Natural killer cell (primary cell): ENCODE data around the gene EPS8L2. TPM values are rescaled to one million over a fixed set of nuclear protein-coding genes. Genes with fewer than 3 reads are reported as not detected.

Source experiments
- ATAC-seq, 3 donors: fragments of 150-1000 bp in 2 of 3; fragments of 200-7000 bp in 1 of 3; cut with Tn5 transposase; 1 replicate in 1 of 3; 2 replicates in 2 of 3; pipeline ENCODE4 v1.10.0; 2021; ENCODE audit warnings: mild to moderate bottlenecking in 2 of 3, moderate library complexity in 2 of 3
- DNase-seq, 2 donors: peaks; one replicate each; pipeline versions ENCODE4 v3.0.0 to v3.0.0-alpha.2; 2013 to 2021; ENCODE audit warnings: mixed read lengths in 1 of 2
- H3K27ac ChIP-seq: one replicate; pipeline ENCODE4 v1.5.1; 2013; ENCODE audit warnings: mild to moderate bottlenecking, low read length
- H3K27me3 ChIP-seq: one replicate; pipeline ENCODE4 v1.6.1; 2013; ENCODE audit warnings: low read length; ENCODE audit not compliant: control insufficient read depth, insufficient read depth
- H3K36me3 ChIP-seq: one replicate; pipeline ENCODE4 v1.6.1; 2013; ENCODE audit warnings: low read length; ENCODE audit not compliant: control insufficient read depth, insufficient read depth
- H3K4me1 ChIP-seq: one replicate; pipeline ENCODE4 v1.6.1; 2013; ENCODE audit warnings: low read length; ENCODE audit not compliant: control insufficient read depth, insufficient read depth
- H3K4me3 ChIP-seq: one replicate; pipeline ENCODE4 v1.5.1; 2013; ENCODE audit warnings: low read length
- H3K9me3 ChIP-seq: one replicate; pipeline ENCODE4 v1.6.1; 2013; ENCODE audit warnings: low read length; ENCODE audit not compliant: control insufficient read depth, insufficient read depth
- H3K27ac Mint-ChIP-seq, 2 donors: one replicate each; pipeline ENCODE4 v1.8.0; 2022; ENCODE audit warnings: mild to moderate bottlenecking in 2 of 2, mixed read lengths in 2 of 2, moderate library complexity in 1 of 2
- H3K27me3 Mint-ChIP-seq, 2 donors: one replicate each; pipeline ENCODE4 v1.8.0; 2022; ENCODE audit warnings: low read depth in 2 of 2, mixed read lengths in 2 of 2
- H3K36me3 Mint-ChIP-seq: one replicate; pipeline ENCODE4 v1.8.0; 2022; ENCODE audit warnings: mixed read lengths
- H3K4me1 Mint-ChIP-seq, 2 donors: one replicate each; pipeline ENCODE4 v1.8.0; 2022; ENCODE audit warnings: mixed read lengths in 2 of 2
- H3K4me3 Mint-ChIP-seq: one replicate; pipeline ENCODE4 v1.8.0; 2022; ENCODE audit warnings: mild to moderate bottlenecking, moderate library complexity, mixed read lengths
- H3K9me3 Mint-ChIP-seq, 2 donors: one replicate each; pipeline ENCODE4 v1.8.0; 2022; ENCODE audit warnings: mixed read lengths in 2 of 2
- CTCF ChIP-seq: fragments of 200-600 bp; IDR thresholded peaks from one replicate; pipeline ENCODE4 v1.8.0; 2022; ENCODE audit warnings: antibody characterized with exemption
- WGBS: methylation state at CpG from one replicate; pipeline ENCODE4 v1.1.7; 2013; ENCODE audit warnings: missing lambda C conversion rate; ENCODE audit not compliant: insufficient coverage; 5-methylcytosine and 5-hydroxymethylcytosine counted together
- intact Hi-C: fragments of 100-400 bp; cut with micrococcal nuclease; formaldehyde crosslinking; loops from one replicate; pipeline ENCODE4 v1.14.2; 2022
- total RNA-seq, 4 donors: library from RNA; stranded (reverse); fragments of 120-200 nt in 1 of 4; gene quantifications; one replicate each; pipeline versions ENCODE4 v1.2.3 to v1.2.4, GENCODE V29; 2013 to 2022

Gene EPS8L2
- total RNA-seq, 3 donors from 2014 or later (not counting 1 experiment from before 2014, with no cell fraction given) = 6.9 to 10.9 (median 9.3) TPM

- Histone ChIP-seq H3K27ac (no peak overlapping the region), H3K9me3 (no peaks in the 10 kb centered on the region), H3K4me3 (no peak overlapping the region), H3K27me3 (no peaks in the 10 kb centered on the region), H3K4me1 (peaks cover 9% of the 10 kb centered on the region), H3K36me3 (peaks cover 14% of the 10 kb centered on the region)
- Mint-ChIP-seq H3K4me1 (peaks cover 0 to 7% of the 10 kb centered on the region in 2 donors), H3K9me3 (no peaks in the 10 kb centered on the region), H3K27ac (no peak overlapping the region), H3K36me3 (no peaks in the 10 kb centered on the region), H3K27me3 (no peaks in the 10 kb centered on the region), H3K4me3 (no peak overlapping the region)
- no peak for ATAC-seq
- 94% methylated on average over 32 of the region's 32 CpGs for WGBS
- no peak for TF ChIP-seq CTCF
- intact Hi-C loops = no loop called here
- no peak for DNase-seq
Measured at GRCh38 chr11:770642-771616, 64.9 kb downstream of the EPS8L2 start.

GRCh38 chr11:771617-772204 is 65.7 kb downstream of the EPS8L2 start:
- H3K4me1 ChIP-seq = peaks cover 16% of the 10 kb centered on the region
- Mint-ChIP-seq H3K4me3 (no peak overlapping the region), H3K27ac (no peak overlapping the region), H3K9me3 (no peaks in the 10 kb centered on the region), H3K4me1 (peaks cover 0 to 13% of the 10 kb centered on the region in 2 donors), H3K36me3 (no peaks in the 10 kb centered on the region), H3K27me3 (no peaks in the 10 kb centered on the region)
- no peak overlapping the region for H3K4me3 ChIP-seq
- 92% methylated on average over 15 of the region's 15 CpGs for WGBS
- no peaks in the 10 kb centered on the region for H3K9me3 ChIP-seq
- DNase-seq (no peak), ATAC-seq (no peak)
- intact Hi-C loops = no loop called here
- no peaks in the 10 kb centered on the region for H3K27me3 ChIP-seq
- no peak for TF ChIP-seq CTCF
- H3K27ac ChIP-seq = no peak overlapping the region
- H3K36me3 ChIP-seq = peaks cover 13% of the 10 kb centered on the region

DNA sequence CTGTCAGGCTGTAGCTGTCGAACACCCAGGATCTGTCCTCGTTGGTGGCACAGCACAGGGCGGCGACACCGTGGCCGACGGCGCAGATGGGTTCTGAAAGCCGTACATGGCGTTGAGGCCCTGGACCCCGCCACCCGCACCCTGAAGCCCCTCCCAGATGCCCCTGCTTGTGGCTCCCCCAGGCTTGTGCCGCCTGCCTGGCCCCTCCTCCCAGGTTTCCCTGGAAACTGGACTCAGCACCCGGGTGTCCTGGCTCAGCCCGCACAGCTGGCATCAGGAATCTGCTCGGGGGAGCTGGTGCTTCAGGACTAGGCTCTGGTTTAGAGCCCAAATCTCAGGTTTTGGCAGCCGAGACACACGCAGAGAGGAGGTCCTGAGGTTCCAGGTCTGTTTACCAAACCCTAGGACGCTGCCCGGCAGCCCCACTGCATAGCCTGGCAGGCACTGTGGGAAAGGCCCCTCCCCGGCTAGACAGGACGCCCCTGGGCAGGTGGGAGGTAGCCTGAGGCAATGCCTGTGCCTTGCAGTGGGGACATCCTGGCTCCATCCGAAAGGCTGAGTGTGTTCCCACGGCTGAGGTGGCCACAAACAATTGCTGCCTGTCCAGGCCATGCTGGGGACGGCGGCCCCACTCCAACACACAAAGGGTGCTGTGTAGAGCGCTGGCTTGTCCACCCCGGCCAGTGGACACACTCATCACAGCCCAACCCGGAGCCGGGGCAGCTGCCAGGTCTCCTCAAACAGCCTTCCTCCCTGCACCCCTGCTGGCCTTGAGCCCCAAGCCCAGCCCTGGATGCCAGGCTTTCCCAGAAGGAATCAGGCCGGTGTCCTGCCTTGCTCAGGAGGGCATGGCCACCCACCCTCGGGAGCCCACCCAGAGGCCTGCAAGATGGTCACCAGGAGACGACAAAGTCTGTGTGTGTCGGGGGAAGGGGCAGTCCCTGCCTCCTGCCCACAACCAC is 66.7 kb downstream of the EPS8L2 start:
- Mint-ChIP-seq H3K4me1 (peaks cover 0 to 13% of the 10 kb centered on the region in 2 donors), H3K36me3 (no peaks in the 10 kb centered on the region), H3K4me3 (no peak overlapping the region), H3K9me3 (no peaks in the 10 kb centered on the region), H3K27ac (no peak overlapping the region), H3K27me3 (no peaks in the 10 kb centered on the region)
- H3K4me1 ChIP-seq = peaks cover 18% of the 10 kb centered on the region
- H3K27me3 ChIP-seq = no peaks in the 10 kb centered on the region
- TF ChIP-seq CTCF = no peak
- H3K9me3 ChIP-seq = no peaks in the 10 kb centered on the region
- ATAC-seq (no peak), DNase-seq (no peak)
- peaks cover 11% of the 10 kb centered on the region for H3K36me3 ChIP-seq
- no peak overlapping the region for H3K4me3 ChIP-seq
- 96% methylated on average over 34 of the region's 34 CpGs for WGBS
- intact Hi-C loops = no loop called here
- H3K27ac ChIP-seq = no peak overlapping the region
